Osteoblast (primary cell): Measurements from ENCODE around the gene OR2T35. TPM values are rescaled to one million over a fixed set of nuclear protein-coding genes. Genes with fewer than 3 reads are reported as not detected.

Experiments used
- DNase-seq: peaks from one replicate; pipeline ENCODE4 v3.0.0; 2011; ENCODE audit warnings: low spot score, mixed read lengths; ENCODE audit not compliant: insufficient read length; ENCODE audit errors: missing footprints
- H2AFZ ChIP-seq: 2 replicates; pipeline ENCODE4 v1.6.0; 2011; ENCODE audit warnings: mild to moderate bottlenecking, low read length
- H3K27ac ChIP-seq: 2 replicates; pipeline ENCODE4 v1.5.1; 2011; ENCODE audit warnings: mild to moderate bottlenecking, low read depth, low read length, moderate library complexity
- H3K27me3 ChIP-seq: 2 replicates; pipeline ENCODE4 v1.6.0; 2012; ENCODE audit warnings: mild to moderate bottlenecking, control low read depth, inconsistent platforms, low read length, moderate library complexity; ENCODE audit not compliant: insufficient read depth
- H3K36me3 ChIP-seq: 2 replicates; pipeline ENCODE4 v1.5.1; 2011; ENCODE audit warnings: mild to moderate bottlenecking, low read length, control low read depth, moderate library complexity; ENCODE audit not compliant: insufficient read depth
- H3K4me1 ChIP-seq: 2 replicates; pipeline ENCODE4 v1.5.1; 2011; ENCODE audit warnings: mild to moderate bottlenecking, low read length, control low read depth, moderate library complexity; ENCODE audit not compliant: insufficient read depth
- H3K4me2 ChIP-seq: 2 replicates; pipeline ENCODE4 v1.6.0; 2011; ENCODE audit warnings: mild to moderate bottlenecking, low read length; ENCODE audit not compliant: insufficient read depth
- H3K4me3 ChIP-seq: fragments of 200-600 bp; sonication (generic); 3 replicates; pipeline ENCODE4 v1.5.1; 2012; ENCODE audit warnings: mild to moderate bottlenecking, low read length, inconsistent platforms; ENCODE audit not compliant: insufficient read depth
- H3K79me2 ChIP-seq: 2 replicates; pipeline ENCODE4 v1.6.0; 2012; ENCODE audit warnings: mild to moderate bottlenecking, low read length, control low read depth, inconsistent platforms; ENCODE audit not compliant: insufficient read depth
- H3K9me3 ChIP-seq: 2 replicates; pipeline ENCODE4 v1.5.1; 2011; ENCODE audit warnings: low read depth, low read length, control low read depth
- H4K20me1 ChIP-seq: 2 replicates; pipeline ENCODE4 v1.6.0; 2012; ENCODE audit warnings: mild to moderate bottlenecking, low read length, control low read depth; ENCODE audit not compliant: insufficient read depth
- total RNA-seq: library from RNA; depleted of rRNA; stranded (reverse); fragments of >200 nt; gene quantifications from 2 replicates; pipeline ENCODE4 v1.2.3, GENCODE V29; 2012
- TF ChIP-seq, protein P1 (sequence below): IDR thresholded peaks from 2 replicates; pipeline ENCODE4 v1.5.1; 2011; ENCODE audit warnings: mild to moderate bottlenecking, low read depth, low read length, moderate library complexity; ENCODE audit errors: extremely low read depth

OR2T35 gene
- total RNA-seq, 1 donor: not detected

DNA sequence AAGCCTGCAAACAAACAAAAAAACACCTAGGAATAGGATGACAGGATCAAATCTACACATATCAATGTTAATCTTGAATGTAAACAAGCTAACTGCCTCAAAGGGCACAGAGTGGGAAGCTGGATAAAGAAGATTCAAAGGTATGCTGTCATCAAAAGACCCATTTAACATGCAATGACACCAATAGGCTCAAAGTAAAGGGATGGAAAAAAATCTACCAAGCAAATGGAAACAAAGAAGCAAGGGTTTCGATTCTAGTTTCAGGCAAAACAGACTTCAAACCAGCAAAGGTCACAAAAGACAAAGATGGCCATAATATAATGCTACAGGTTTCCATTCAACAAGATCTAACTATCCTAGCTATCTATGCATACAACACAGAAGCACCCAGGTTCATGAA is 31.3 kb downstream of the OR2T35 start:
- Histone ChIP-seq H4K20me1 (no peaks in the 10 kb centered on the region), H3K27me3 (no peaks in the 10 kb centered on the region), H3K4me1 (no peaks in the 10 kb centered on the region), H3K4me2 (no peak overlapping the region), H3K36me3 (no peaks in the 10 kb centered on the region), H2AFZ (no peak overlapping the region), H3K4me3 (no peak overlapping the region), H3K79me2 (no peaks in the 10 kb centered on the region), H3K9me3 (no peaks in the 10 kb centered on the region), H3K27ac (no peak overlapping the region)
- DNase-seq: no peak
- TF ChIP-seq, protein P1, sequence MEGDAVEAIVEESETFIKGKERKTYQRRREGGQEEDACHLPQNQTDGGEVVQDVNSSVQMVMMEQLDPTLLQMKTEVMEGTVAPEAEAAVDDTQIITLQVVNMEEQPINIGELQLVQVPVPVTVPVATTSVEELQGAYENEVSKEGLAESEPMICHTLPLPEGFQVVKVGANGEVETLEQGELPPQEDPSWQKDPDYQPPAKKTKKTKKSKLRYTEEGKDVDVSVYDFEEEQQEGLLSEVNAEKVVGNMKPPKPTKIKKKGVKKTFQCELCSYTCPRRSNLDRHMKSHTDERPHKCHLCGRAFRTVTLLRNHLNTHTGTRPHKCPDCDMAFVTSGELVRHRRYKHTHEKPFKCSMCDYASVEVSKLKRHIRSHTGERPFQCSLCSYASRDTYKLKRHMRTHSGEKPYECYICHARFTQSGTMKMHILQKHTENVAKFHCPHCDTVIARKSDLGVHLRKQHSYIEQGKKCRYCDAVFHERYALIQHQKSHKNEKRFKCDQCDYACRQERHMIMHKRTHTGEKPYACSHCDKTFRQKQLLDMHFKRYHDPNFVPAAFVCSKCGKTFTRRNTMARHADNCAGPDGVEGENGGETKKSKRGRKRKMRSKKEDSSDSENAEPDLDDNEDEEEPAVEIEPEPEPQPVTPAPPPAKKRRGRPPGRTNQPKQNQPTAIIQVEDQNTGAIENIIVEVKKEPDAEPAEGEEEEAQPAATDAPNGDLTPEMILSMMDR: no peak

- Histone ChIP-seq H3K4me1 (no peaks in the 10 kb centered on the region), H3K4me3 (no peak overlapping the region), H3K9me3 (no peaks in the 10 kb centered on the region), H4K20me1 (no peaks in the 10 kb centered on the region), H2AFZ (no peak overlapping the region), H3K79me2 (no peaks in the 10 kb centered on the region), H3K4me2 (no peak overlapping the region), H3K27ac (no peak overlapping the region), H3K27me3 (no peaks in the 10 kb centered on the region), H3K36me3 (no peaks in the 10 kb centered on the region)
- TF ChIP-seq, protein P1: no peak
- no peak for DNase-seq
Observed at GRCh38 chr1:248611883-248612414, 33.1 kb downstream of the OR2T35 start.

GRCh38 chr1:248610301-248610700 is 34.8 kb downstream of the OR2T35 start:
- Histone ChIP-seq H3K79me2 (no peaks in the 10 kb centered on the region), H2AFZ (no peak overlapping the region), H3K27me3 (no peaks in the 10 kb centered on the region), H3K4me1 (no peaks in the 10 kb centered on the region), H3K4me2 (no peak overlapping the region), H3K27ac (no peak overlapping the region), H3K4me3 (no peak overlapping the region), H4K20me1 (no peaks in the 10 kb centered on the region), H3K9me3 (no peaks in the 10 kb centered on the region), H3K36me3 (no peaks in the 10 kb centered on the region)
- DNase-seq: no peak
- TF ChIP-seq, protein P1: no peak

- Histone ChIP-seq H3K79me2 (no peaks in the 10 kb centered on the region), H3K4me1 (no peaks in the 10 kb centered on the region), H2AFZ (no peak overlapping the region), H3K9me3 (no peaks in the 10 kb centered on the region), H3K4me3 (no peak overlapping the region), H3K27ac (no peak overlapping the region), H4K20me1 (no peaks in the 10 kb centered on the region), H3K4me2 (no peak overlapping the region), H3K36me3 (no peaks in the 10 kb centered on the region), H3K27me3 (no peaks in the 10 kb centered on the region)
- DNase-seq: peak; percentile 6
- TF ChIP-seq, protein P1: no peak
Observed at GRCh38 chr1:248599396-248599795, 45.7 kb downstream of the OR2T35 start.
